Measurements from ENCODE around the gene MYMX.

MYMX gene

GRCh38 chr6:44223319-44224028 lies 6.7 kb downstream of the MYMX start, which contains the start of gene SLC29A1 (continued):
- TF ChIP-seq ZNF362 (tag by site-specific recombination; IDR thresholded peaks at IDR 0.05), result no peak
- 0 out of 2 replicates have a peak, but pooled peaks have one; percentile 6 for TF ChIP-seq ZBTB10 (tag by site-specific recombination; IDR thresholded peaks at IDR 0.05)
- TF ChIP-seq HIC1 (tag by site-specific recombination; IDR thresholded peaks at IDR 0.05), result peak; percentile 40; the same call in 1 of the 2 replicates
- TF ChIP-seq ZNF791 (tag by site-specific recombination; IDR thresholded peaks at IDR 0.05), result no peak
- no peak for TF ChIP-seq BCL11A (tag by site-specific recombination; IDR thresholded peaks at IDR 0.05; ENCODE audit: low read depth)
- TF ChIP-seq ZNF747 (tag by site-specific recombination; IDR thresholded peaks at IDR 0.05), result no peak
- TF ChIP-seq TCF7L2 (IDR thresholded peaks at IDR 0.05; ENCODE audit: borderline replicate concordance, low read depth, low read length), result no peak
- TF ChIP-seq ZBTB7A (tag by site-specific recombination; IDR thresholded peaks at IDR 0.05; ENCODE audit: low read depth), result no peak
- no peak for TF ChIP-seq ATF2 (tag by site-specific recombination; IDR thresholded peaks at IDR 0.05; ENCODE audit: low read depth)
- TF ChIP-seq SP7 (tag by site-specific recombination; IDR thresholded peaks at IDR 0.05), result 0 out of 2 replicates have a peak, but pooled peaks have one; percentile 3
- TF ChIP-seq ZBTB11 (tag by site-specific recombination; conservative IDR thresholded peaks at IDR 0.05; ENCODE audit: low read depth), result no peak; the same call in 1 of the 2 replicates
- no peak for TF ChIP-seq KLF17 (tag by site-specific recombination; IDR thresholded peaks at IDR 0.05)
- peak; percentile 55; the same call in 1 of the 2 replicates for TF ChIP-seq GLIS2 (tag by site-specific recombination; IDR thresholded peaks at IDR 0.05)
- TF ChIP-seq ZNF777 (tag by site-specific recombination; IDR thresholded peaks at IDR 0.05; ENCODE audit: borderline replicate concordance), result no peak
- TF ChIP-seq PRDM4 (tag by site-specific recombination; IDR thresholded peaks at IDR 0.05), result 0 out of 2 replicates have a peak, but pooled peaks have one; percentile 21
- no peak for TF ChIP-seq PRDM2 (tag by site-specific recombination; IDR thresholded peaks at IDR 0.05; ENCODE audit: borderline replicate concordance)

Data from HEK293 (cell line).